T-cell (primary cell): ENCODE data around the gene PGM5. TPM values are rescaled to one million over a fixed set of nuclear protein-coding genes. Genes with fewer than 3 reads are reported as not detected.
"Not testable (repeated sequence)": the region's sequence is repeated elsewhere in the genome, so short reads cannot be mapped to it uniquely, and the experiment has no call there.

Source experiments
- ATAC-seq, 4 experiments: fragments of 200-7000 bp in 3 of 4; fragments of 150-1000 bp in 1 of 4; cut with Tn5 transposase; replicated peaks in 1 of 4; 1 replicate in 3 of 4; 2 replicates in 1 of 4; pipeline ENCODE4 v1.10.0; 2021; ENCODE audit warnings: moderate library complexity in 3 of 4, mild to moderate bottlenecking in 2 of 4, moderate number of reproducible peaks in 1 of 4
- CTCF ChIA-PET, 2 donors: fragments of 300-600 bp; sonication (Branson Sonifier 250); formaldehyde crosslinking; loops; one replicate each; lab custom pipeline; 2022; ENCODE audit warnings: antibody characterized with exemption in 2 of 2; lab: Charles Lee
- POLR2A ChIA-PET, 2 donors: fragments of 300-600 bp; sonication (Branson Sonifier 250); formaldehyde crosslinking; loops; one replicate each; lab custom pipeline; 2022; ENCODE audit warnings: antibody characterized with exemption in 2 of 2; lab: Charles Lee
- DNase-seq, 35 experiments: peaks; one replicate each; pipeline versions ENCODE4 v3.0.0 to v3.0.0-alpha.2; 2013 to 2023
- H3K27ac ChIP-seq: one replicate; pipeline ENCODE4 v1.5.1; 2013; ENCODE audit warnings: low read length
- H3K27me3 ChIP-seq, 2 experiments: replicated peaks in 1 of 2; 1 replicate in 1 of 2; 2 replicates in 1 of 2; pipeline versions ENCODE4 v1.6.1 to v1.7.0; 2013; ENCODE audit warnings: low read length in 1 of 2, mixed read lengths in 1 of 2; ENCODE audit not compliant: control insufficient read depth in 2 of 2, insufficient read depth in 2 of 2; ENCODE audit errors: extremely low read depth in 1 of 2
- H3K36me3 ChIP-seq, 2 donors: 1 replicate in 1 of 2; 2 replicates in 1 of 2; pipeline versions ENCODE4 v1.6.1 to v1.7.0; 2013; ENCODE audit warnings: low read length in 1 of 2; ENCODE audit not compliant: control insufficient read depth in 2 of 2, insufficient read depth in 1 of 2; ENCODE audit errors: extremely low read depth in 1 of 2
- H3K4me1 ChIP-seq, 2 experiments: 1 replicate in 1 of 2; 2 replicates in 1 of 2; pipeline versions ENCODE4 v1.6.1 to v1.7.0; 2013; ENCODE audit warnings: low read length in 2 of 2, mixed read lengths in 1 of 2; ENCODE audit not compliant: insufficient read depth in 2 of 2, control insufficient read depth in 1 of 2; ENCODE audit errors: extremely low read depth in 1 of 2
- H3K4me3 ChIP-seq, 2 donors: 1 replicate in 1 of 2; 2 replicates in 1 of 2; pipeline versions ENCODE4 v1.5.1 to v1.7.0; 2013; ENCODE audit warnings: mild to moderate bottlenecking in 2 of 2, low read length in 1 of 2, moderate library complexity in 1 of 2; ENCODE audit not compliant: control insufficient read depth in 1 of 2; ENCODE audit errors: extremely low read depth in 1 of 2
- H3K9me3 ChIP-seq: 2 replicates; pipeline ENCODE4 v1.7.0; 2013
- H3K27ac Mint-ChIP-seq, 2 donors: one replicate each; pipeline ENCODE4 v1.8.0; 2020 to 2021; ENCODE audit warnings: mild to moderate bottlenecking in 2 of 2, mixed read lengths in 2 of 2
- H3K27me3 Mint-ChIP-seq, 2 donors: one replicate each; pipeline ENCODE4 v1.8.0; 2021 to 2022; ENCODE audit warnings: mixed read lengths in 2 of 2
- H3K36me3 Mint-ChIP-seq: one replicate; pipeline ENCODE4 v1.8.0; 2021; ENCODE audit warnings: mixed read lengths
- H3K4me1 Mint-ChIP-seq, 3 donors: one replicate each; pipeline ENCODE4 v1.8.0; 2020 to 2022; ENCODE audit warnings: mixed read lengths in 3 of 3, mild to moderate bottlenecking in 1 of 3
- H3K4me3 Mint-ChIP-seq, 3 donors: one replicate each; pipeline ENCODE4 v1.8.0; 2020 to 2022; ENCODE audit warnings: mild to moderate bottlenecking in 3 of 3, mixed read lengths in 3 of 3, moderate library complexity in 3 of 3
- H3K9me3 Mint-ChIP-seq, 3 donors: one replicate each; pipeline ENCODE4 v1.8.0; 2020 to 2022; ENCODE audit warnings: mixed read lengths in 3 of 3
- WGBS: methylation state at CpG from one replicate; pipeline ENCODE4 v1.1.5; 2013; ENCODE audit warnings: missing lambda C conversion rate; ENCODE audit not compliant: insufficient coverage; 5-methylcytosine and 5-hydroxymethylcytosine counted together
- total RNA-seq, 35 experiments: library from RNA in 6 of 35; stranded (reverse) in 6 of 35; fragments of 120-200 nt in 1 of 35; gene quantifications; one replicate each; pipeline versions ENCODE4 v1.2.1 to v1.2.4 and lab custom pipeline; 2013 to 2026

Gene PGM5
- total RNA-seq, 5 donors from 2014 or later (not counting 1 experiment from before 2014, with no cell fraction given) = 0.20 to 0.69 (median 0.32) TPM; not detected in 1

DNA sequence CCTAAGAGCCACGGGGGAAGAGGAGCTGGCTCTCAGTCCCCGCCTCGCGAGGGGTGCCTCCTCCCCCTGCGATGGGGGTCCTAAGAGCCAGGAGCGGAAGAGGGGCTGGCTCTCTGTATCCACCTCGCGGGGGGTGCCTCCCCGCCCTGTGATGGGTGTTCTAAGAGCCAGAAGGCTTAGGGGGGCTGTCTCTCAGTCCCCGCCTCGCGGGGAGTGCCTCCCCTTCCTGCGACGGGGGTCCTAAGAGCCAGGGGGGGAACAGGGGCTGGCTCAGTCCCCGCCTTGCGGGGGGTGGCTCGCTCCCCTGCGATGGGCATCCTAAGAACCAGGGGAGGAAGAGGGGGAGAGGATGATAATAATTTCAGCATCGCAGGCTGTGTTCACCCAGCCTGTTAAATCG lies 31.9 kb upstream of the PGM5 start:
- H3K9me3 Mint-ChIP-seq, H3K4me3 ChIP-seq, DNase-seq, H3K27me3 ChIP-seq, H3K9me3 ChIP-seq, H3K27ac ChIP-seq, H3K4me3 Mint-ChIP-seq, H3K27ac Mint-ChIP-seq, H3K4me1 Mint-ChIP-seq, H3K36me3 Mint-ChIP-seq, POLR2A ChIA-PET, CTCF ChIA-PET, ATAC-seq, H3K4me1 ChIP-seq, H3K27me3 Mint-ChIP-seq, H3K36me3 ChIP-seq: not testable (repeated sequence)
- WGBS = no CpG with 5 or more reads among the region's 20 CpGs

- H3K4me3 ChIP-seq, ATAC-seq, CTCF ChIA-PET, H3K36me3 ChIP-seq, H3K27ac ChIP-seq, H3K9me3 ChIP-seq, H3K27me3 Mint-ChIP-seq, POLR2A ChIA-PET, H3K4me1 ChIP-seq, DNase-seq, H3K9me3 Mint-ChIP-seq, H3K27me3 ChIP-seq, H3K36me3 Mint-ChIP-seq, H3K4me1 Mint-ChIP-seq, H3K27ac Mint-ChIP-seq, H3K4me3 Mint-ChIP-seq: not testable (repeated sequence)
- 50% methylated on average over 1 of the region's 4 CpGs for WGBS
Observed at GRCh38 chr9:68329106-68329505, 27.3 kb upstream of the PGM5 start.

DNA sequence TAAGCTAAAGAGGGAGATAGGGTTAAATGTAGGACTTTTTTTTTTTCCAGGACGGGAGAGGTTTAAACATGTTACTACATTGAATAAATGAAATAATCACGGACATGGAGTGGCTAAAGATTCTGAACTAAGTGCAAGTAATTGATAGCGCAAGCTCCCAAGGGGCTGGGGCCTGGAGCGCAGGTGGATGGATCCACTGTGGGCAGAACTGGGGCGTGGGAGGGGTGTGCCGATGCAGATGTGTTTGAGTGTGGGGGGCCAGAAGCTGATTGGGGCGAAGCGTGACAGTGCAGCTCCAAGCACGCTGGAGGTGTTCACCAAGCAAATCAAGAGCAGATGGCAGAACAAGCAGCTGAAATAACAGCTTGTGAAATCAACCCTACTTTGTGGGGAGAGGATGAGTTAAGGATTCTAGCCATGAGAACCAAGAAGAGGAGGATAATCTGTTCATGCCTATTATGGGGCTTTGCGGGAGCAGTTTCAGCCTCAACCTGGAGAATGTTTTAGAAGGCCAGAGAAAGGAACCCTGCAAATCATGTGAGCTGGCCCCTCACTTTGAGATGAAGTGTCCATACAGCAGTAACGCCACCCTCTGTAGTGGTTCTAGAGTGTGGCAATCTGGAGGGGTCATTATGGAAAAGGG lies 25.8 kb upstream of the PGM5 start:
- POLR2A ChIA-PET, H3K36me3 Mint-ChIP-seq: not testable (repeated sequence)

GRCh38 chr9:68332122-68332521 lies 24.3 kb upstream of the PGM5 start:
- H3K4me3 Mint-ChIP-seq, H3K4me1 Mint-ChIP-seq, H3K36me3 ChIP-seq, H3K27me3 Mint-ChIP-seq, H3K9me3 ChIP-seq, H3K4me1 ChIP-seq, H3K27ac ChIP-seq, H3K9me3 Mint-ChIP-seq, H3K36me3 Mint-ChIP-seq, H3K27me3 ChIP-seq, CTCF ChIA-PET, H3K27ac Mint-ChIP-seq, DNase-seq, ATAC-seq, POLR2A ChIA-PET, H3K4me3 ChIP-seq: not testable (repeated sequence)
- WGBS = no CpG with 5 or more reads among the region's 1 CpG

More for the DNA sequence above, 25.8 kb upstream of the PGM5 start:
- H3K4me3 Mint-ChIP-seq, DNase-seq, H3K4me1 ChIP-seq, H3K4me3 ChIP-seq, H3K4me1 Mint-ChIP-seq, H3K36me3 ChIP-seq, H3K9me3 Mint-ChIP-seq, H3K27me3 Mint-ChIP-seq, H3K27ac Mint-ChIP-seq, H3K27me3 ChIP-seq, ATAC-seq, H3K9me3 ChIP-seq, H3K27ac ChIP-seq, CTCF ChIA-PET: not testable (repeated sequence)
- no CpG with 5 or more reads among the region's 11 CpGs for WGBS

- H3K27ac Mint-ChIP-seq, ATAC-seq, H3K27ac ChIP-seq, H3K9me3 ChIP-seq, H3K27me3 ChIP-seq, H3K36me3 ChIP-seq, H3K27me3 Mint-ChIP-seq, DNase-seq, H3K4me3 ChIP-seq, H3K4me1 Mint-ChIP-seq, POLR2A ChIA-PET, H3K4me3 Mint-ChIP-seq, H3K36me3 Mint-ChIP-seq, H3K9me3 Mint-ChIP-seq, H3K4me1 ChIP-seq, CTCF ChIA-PET: not testable (repeated sequence)
- WGBS = no CpG with 5 or more reads among the region's 3 CpGs
Observed at GRCh38 chr9:68335935-68336334, 20.5 kb upstream of the PGM5 start.

DNA sequence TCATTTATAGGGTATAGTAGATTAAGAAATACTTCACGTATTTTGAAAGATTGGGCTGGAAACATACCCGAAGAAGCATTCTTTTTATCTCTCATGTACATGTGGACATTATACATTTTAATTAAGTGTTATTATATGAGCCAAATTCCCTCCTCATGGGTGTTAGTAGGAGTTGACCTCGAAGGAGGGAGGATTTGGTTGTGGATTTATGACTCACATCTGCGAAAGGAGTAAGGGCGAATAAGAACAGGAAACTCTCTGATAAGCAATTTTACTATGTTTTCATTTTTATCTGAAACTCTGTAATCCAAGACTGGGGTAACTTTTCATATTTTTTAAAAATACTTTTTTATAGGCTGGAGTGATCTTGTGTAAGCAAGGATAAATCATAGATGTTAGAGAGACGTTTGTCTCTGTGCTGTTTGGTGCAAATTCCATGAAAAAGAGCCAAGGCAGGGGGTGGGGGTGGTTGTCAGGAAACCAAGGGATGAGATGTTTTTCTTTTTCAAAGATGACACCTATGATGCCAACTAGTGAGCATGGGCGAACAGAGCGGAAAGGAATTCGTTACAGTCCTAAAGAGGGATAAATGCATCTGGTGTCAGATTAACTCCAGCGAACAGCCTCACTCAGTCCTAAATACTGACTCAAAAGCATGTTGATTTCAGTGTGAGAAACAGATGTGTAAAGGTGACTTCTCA lies 19.6 kb upstream of the PGM5 start:
- H3K4me1 ChIP-seq, H3K27ac ChIP-seq, H3K4me3 ChIP-seq, H3K27me3 Mint-ChIP-seq, H3K4me3 Mint-ChIP-seq, H3K27me3 ChIP-seq, H3K9me3 Mint-ChIP-seq, H3K27ac Mint-ChIP-seq, POLR2A ChIA-PET, H3K36me3 ChIP-seq, CTCF ChIA-PET, H3K4me1 Mint-ChIP-seq, DNase-seq, H3K9me3 ChIP-seq, H3K36me3 Mint-ChIP-seq, ATAC-seq: not testable (repeated sequence)
- WGBS = no CpG with 5 or more reads among the region's 10 CpGs
